Activated CD4-positive, alpha-beta T cell treated with anti-CD3 and anti-CD28 coated beads for 24 hours (primary cell): ENCODE data around the gene BLCAP.
"Not testable (repeated sequence)": the region's sequence is repeated elsewhere in the genome, so short reads cannot be mapped to it uniquely, and the experiment has no call there.

Experiments
- DNase-seq, 2 donors: peaks; one replicate each; pipeline ENCODE4 v3.0.0-alpha.2; 2020; ENCODE audit warnings: low read depth in 2 of 2

Gene BLCAP

GRCh38 chr20:37516811-37517750, 10.6 kb downstream of the BLCAP start:
- DNase-seq: no peak

GRCh38 chr20:37515876-37516275, 11.8 kb downstream of the BLCAP start:
- no peak for DNase-seq

GRCh38 chr20:37513779-37514359, 13.8 kb downstream of the BLCAP start:
- no peak for DNase-seq

- no peak for DNase-seq
Observed at GRCh38 chr20:37511610-37512275, 15.9 kb downstream of the BLCAP start.

GRCh38 chr20:37510226-37510625, 17.4 kb downstream of the BLCAP start:
- DNase-seq: no peak

- no peak for DNase-seq
Observed at GRCh38 chr20:37506152-37506725, 21.4 kb downstream of the BLCAP start.

- no peak for DNase-seq
Observed at GRCh38 chr20:37505263-37506151, 22.2 kb downstream of the BLCAP start.

- DNase-seq: no peak
Observed at GRCh38 chr20:37504404-37505096, 23.1 kb downstream of the BLCAP start.

GRCh38 chr20:37503256-37503927, 24.3 kb downstream of the BLCAP start:
- DNase-seq: no peak

GRCh38 chr20:37502654-37503053, 25.0 kb downstream of the BLCAP start:
- DNase-seq: no peak

- no peak for DNase-seq
Observed at GRCh38 chr20:37501940-37502339, 25.7 kb downstream of the BLCAP start.

GRCh38 chr20:37500311-37500710, 27.4 kb downstream of the BLCAP start:
- no peak for DNase-seq

- no peak for DNase-seq
Observed at GRCh38 chr20:37498066-37498665, 29.5 kb downstream of the BLCAP start.

GRCh38 chr20:37494796-37495195, 32.9 kb downstream of the BLCAP start:
- no peak for DNase-seq

GRCh38 chr20:37494301-37494700, 33.4 kb downstream of the BLCAP start:
- DNase-seq: no peak

- no peak for DNase-seq
Observed at GRCh38 chr20:37492945-37493344, 34.7 kb downstream of the BLCAP start.

GRCh38 chr20:37492096-37492625, 35.5 kb downstream of the BLCAP start:
- DNase-seq: no peak

GRCh38 chr20:37490663-37491350, 36.9 kb downstream of the BLCAP start:
- DNase-seq: no peak

GRCh38 chr20:37486209-37486608, 41.5 kb downstream of the BLCAP start:
- DNase-seq: not testable (repeated sequence)
